HG03025 (cell line): Measurements from ENCODE around the gene CCDC137.

Experiments used
- ATAC-seq: cut with Tn5 transposase; IDR thresholded peaks from one replicate; pipeline ENCODE4 v1.9.1; 2021; ENCODE audit warnings: mild to moderate bottlenecking, moderate library complexity; ENCODE audit not compliant: unreplicated experiment, low FRiP score

The CCDC137 gene

DNA sequence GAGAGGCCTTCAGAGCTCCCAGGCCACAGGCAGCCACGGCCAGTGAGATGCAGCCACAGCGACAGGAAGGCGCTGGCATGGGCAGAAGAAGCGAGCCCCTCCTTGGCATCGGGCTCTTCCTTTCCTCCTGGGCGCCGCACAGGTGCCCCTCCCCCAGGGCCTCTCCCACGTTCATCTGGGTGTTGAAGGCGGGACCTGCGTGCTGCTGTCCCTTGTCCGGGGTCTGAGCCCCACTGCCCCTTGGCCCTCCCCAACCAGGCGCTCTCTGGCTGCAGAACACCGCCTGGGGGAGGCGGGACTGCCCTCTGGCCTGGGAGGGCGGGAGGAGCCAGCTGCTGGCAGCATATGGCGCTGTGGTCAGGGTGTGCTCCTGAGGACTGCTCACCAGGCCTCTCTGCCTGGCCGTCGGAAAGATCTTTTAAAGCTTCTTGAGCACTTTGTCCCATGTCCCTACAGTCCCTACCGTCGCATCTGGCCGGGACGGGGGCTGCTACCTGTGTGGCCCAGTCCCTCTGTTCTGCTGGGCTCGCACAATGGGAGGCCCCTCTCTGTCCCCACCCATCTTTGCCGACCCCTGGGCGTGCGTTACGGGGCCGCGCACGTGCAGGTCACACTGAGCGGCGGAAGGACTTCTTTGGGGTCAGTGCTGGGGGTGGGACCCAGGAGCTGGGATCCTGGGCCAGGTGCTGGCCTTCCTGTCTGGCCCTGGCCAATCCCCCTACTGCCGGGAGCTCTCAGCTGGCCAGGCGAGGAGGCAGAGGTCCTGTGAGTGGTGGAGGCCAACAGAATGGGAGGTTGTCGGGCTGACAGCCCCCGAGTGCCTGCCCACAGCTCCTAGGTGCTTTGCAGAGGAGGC, 47.2 kb downstream of the CCDC137 start:
- no peak for ATAC-seq

- ATAC-seq, result no peak
These were observed 48.0 kb downstream of the CCDC137 start for GRCh38 chr17:81714412-81715106.

DNA sequence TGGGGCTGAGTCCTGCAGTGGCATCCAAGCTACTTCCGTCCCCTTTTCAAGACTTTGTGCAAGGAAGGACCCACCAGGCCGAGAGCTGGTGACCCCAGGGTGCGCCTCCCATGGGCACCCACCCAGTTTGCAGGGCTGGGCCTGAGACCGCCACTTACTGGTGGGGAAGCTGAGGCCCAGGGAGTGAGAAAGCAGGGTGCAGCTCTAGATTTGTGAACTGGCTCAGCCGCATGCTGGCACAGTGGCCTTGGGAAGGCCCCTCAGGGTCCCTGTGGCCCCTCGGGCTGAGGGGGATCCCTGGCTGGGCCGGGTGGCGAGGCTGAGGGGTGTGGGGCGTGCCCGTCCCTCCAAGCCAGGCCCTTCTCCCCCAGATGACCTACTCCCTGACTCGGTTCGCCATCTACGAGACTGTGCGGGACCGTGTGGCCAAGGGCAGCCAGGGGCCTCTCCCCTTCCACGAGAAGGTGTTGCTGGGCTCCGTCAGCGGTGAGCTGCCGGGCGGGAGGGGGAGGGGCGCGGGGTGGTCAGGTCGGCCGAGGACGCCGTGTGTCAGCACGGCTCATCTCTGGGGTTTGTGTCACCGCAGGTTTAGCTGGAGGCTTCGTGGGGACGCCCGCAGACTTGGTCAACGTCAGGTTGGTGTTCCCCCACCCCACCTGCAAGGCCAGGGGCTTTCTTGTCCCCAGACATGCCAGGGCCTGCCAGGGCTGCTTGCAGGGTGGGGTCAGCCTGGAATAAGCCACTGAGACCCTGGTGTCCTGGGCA, 48.8 kb downstream of the CCDC137 start:
- ATAC-seq, result no peak

DNA sequence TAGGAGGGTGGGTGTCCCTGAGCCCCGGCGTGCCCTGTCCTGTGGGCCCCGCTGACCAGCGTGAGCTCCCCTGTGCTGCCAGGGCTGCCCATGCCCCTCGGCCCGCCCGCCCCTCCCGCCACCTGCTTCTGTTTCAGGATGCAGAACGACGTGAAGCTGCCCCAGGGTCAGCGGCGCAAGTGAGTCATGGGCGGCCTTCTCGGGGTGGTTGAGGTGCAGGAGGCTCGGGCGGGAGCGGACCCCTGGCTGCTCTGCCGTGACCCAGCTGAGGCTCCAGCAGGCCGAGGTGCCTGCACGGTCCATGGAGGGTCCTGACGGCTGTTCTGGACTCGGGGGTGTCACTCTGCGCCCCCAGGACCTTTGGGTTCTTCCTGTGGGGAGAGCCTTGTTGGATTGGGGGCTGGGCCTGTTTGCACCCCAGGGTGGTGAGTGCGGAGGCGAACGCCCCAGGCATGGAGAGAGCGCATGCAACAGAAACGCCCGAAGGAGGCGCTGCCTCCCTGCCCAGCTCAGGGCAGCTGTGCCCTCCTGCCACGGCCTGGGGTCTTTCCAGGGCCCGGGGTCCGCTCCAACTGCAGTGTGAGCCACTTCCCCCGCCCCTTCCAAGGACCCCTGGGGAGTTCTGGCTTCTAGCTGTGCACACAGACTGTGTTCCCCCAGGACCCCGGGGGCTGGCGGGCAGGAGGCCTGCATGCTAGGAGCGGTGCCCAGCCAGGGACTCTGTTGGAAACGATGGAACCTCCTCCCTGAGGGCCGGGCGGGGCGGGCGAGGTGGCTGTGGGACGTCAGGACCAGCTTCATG, 49.5 kb downstream of the CCDC137 start:
- no peak for ATAC-seq

GRCh38 chr17:81716674-81716996, 50.1 kb downstream of the CCDC137 start:
- no peak for ATAC-seq

DNA sequence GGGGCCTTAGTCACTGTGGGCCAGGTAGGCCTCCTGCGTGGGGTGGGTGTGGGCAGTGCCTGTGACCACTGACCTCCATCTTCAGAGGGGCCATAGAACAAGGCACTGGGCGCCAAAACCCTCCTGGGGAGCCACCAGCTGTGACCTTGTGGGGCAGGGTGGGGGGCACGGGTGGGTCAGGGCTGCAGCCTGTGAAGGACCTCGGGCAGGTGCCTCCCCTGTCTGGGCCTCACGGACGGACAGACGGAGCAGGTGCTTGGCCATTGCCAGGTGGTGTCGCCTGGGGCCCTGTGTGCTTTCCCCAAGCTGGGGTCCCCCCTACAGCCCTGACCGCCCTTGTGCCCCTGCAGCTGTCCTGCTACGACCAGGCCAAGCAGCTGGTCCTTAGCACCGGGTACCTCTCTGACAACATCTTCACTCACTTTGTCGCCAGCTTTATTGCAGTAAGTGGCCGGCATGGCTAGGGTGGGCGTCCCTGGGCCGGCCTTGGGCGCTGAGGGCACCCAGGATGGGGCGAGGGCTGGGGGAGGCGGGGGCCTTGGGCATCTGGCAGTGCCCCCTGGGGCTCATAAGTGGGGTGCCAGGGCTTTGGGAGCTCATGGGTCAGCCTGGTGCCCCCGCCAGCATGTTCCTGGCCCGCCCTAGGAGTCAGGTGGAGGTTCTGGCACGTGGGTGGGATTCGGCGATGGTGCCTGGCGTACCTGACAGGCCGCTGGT, 50.7 kb downstream of the CCDC137 start:
- ATAC-seq, result no peak

DNA sequence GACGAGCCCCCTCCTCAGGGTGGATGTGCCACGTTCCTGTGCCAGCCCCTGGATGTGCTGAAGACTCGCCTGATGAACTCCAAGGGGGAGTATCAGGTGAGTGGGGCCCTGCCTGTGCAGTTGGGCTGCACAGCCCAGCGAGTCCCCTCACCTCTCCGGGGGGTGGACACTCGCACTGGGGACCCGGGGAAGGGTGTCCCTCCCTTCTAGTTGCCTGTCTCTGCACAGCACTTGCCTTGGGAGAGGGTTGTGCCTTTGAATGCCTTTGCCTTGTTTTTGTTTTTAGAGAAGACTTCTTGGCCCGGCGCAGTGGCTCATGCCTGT, 51.2 kb downstream of the CCDC137 start:
- ATAC-seq, result no peak

GRCh38 chr17:81719410-81720266, 53.1 kb downstream of the CCDC137 start:
- no peak for ATAC-seq

DNA sequence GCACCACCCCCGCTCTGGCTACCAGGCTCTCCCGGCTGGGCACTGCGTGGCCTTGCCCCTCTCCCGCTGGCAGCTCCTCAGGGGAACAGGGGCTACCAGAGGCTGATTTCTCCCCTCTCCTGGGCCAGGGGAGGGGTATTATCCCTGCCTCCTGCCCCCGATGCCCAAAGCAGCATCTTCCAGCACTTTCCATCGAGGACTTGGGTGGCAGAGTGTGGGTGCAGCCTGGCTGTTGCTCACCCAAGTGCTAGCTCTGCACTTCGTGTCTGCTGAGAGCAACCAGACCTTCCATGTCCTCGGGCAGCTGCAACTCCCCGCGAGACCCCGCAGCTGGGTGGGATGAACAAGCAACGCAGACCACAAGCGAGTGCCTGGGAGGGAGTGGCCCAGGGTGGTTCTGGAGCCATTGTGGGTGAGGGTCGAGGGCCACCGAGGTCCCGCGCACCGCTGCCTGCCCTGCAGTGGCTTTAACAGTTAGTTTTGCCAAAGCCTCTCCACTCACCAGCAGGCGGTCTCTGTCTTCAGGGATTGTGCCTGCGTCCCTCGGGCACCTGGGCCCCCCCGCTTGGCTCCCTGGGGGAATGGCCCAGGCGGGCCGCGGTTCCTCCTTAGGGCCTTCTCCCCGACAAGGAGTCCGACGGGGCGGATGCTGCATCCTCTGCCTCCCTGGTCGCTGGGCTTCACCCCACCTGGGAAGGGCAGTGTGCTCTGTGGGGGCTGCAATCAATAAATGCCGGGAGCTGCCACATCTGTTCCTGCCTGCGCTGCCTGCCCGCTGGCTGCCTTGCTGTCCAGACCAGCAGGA, 53.9 kb downstream of the CCDC137 start:
- no peak for ATAC-seq

- no peak for ATAC-seq
These were observed 55.9 kb downstream of the CCDC137 start for GRCh38 chr17:81722184-81723120.
